MCF 10A (cell line): ENCODE results near the gene TXNDC5. TPM values are rescaled to one million over a fixed set of nuclear protein-coding genes. Genes with fewer than 3 reads are reported as not detected.

Experiments used
- BruUV-seq: library from RNA; stranded (reverse); fragments of 400-500 nt; replicated peaks from 2 replicates; lab custom pipeline; 2021; lab: Mats Ljungman, UMichigan
- CTCF ChIA-PET: fragments of 300-600 bp; sonication (Branson Sonifier 250); formaldehyde crosslinking; extraction: SDS; loops from one replicate; lab custom pipeline; 2021; ENCODE audit warnings: antibody characterized with exemption, inconsistent platforms; lab: Yijun Ruan, JAX
- POLR2A ChIA-PET: fragments of 300-600, 350-650 bp; sonication (Branson Sonifier 250); formaldehyde crosslinking; extraction: SDS; loops from one replicate; lab custom pipeline; 2020; ENCODE audit warnings: antibody characterized with exemption, inconsistent platforms; lab: Yijun Ruan, JAX
- DNase-seq: peaks from one replicate; pipeline ENCODE4 v3.0.0-alpha.2; 2018; ENCODE audit not compliant: unreplicated experiment
- H3K27ac Mint-ChIP-seq: one replicate; pipeline ENCODE4 v1.8.0; 2022; ENCODE audit warnings: mild to moderate bottlenecking, low read depth, mixed read lengths; ENCODE audit not compliant: unreplicated experiment
- H3K27me3 Mint-ChIP-seq: one replicate; pipeline ENCODE4 v1.8.0; 2022; ENCODE audit warnings: mixed read lengths; ENCODE audit not compliant: insufficient read depth, unreplicated experiment
- H3K36me3 Mint-ChIP-seq: one replicate; pipeline ENCODE4 v1.8.0; 2022; ENCODE audit warnings: mild to moderate bottlenecking, moderate library complexity, mixed read lengths; ENCODE audit not compliant: insufficient read depth, unreplicated experiment
- H3K4me1 Mint-ChIP-seq: one replicate; pipeline ENCODE4 v1.8.0; 2022; ENCODE audit warnings: mixed read lengths; ENCODE audit not compliant: insufficient read depth, unreplicated experiment
- H3K4me3 Mint-ChIP-seq: one replicate; pipeline ENCODE4 v1.8.0; 2022; ENCODE audit warnings: mild to moderate bottlenecking, moderate library complexity, mixed read lengths; ENCODE audit not compliant: unreplicated experiment
- H3K9me3 Mint-ChIP-seq: one replicate; pipeline ENCODE4 v1.8.0; 2022; ENCODE audit warnings: mixed read lengths; ENCODE audit not compliant: unreplicated experiment
- intact Hi-C: fragments of 100-400 bp; cut with micrococcal nuclease; formaldehyde crosslinking; loops from 2 replicates; pipeline ENCODE4 v1.14.1; 2022
- total RNA-seq: library from RNA; stranded (reverse); gene quantifications from 2 replicates; pipeline ENCODE4 v1.2.3, GENCODE V29; 2022
- TF ChIP-seq, protein P1 (sequence below): fragments of 200-600 bp; IDR thresholded peaks from one replicate; pipeline ENCODE4 v1.8.0; 2022; ENCODE audit warnings: antibody characterized with exemption, mild to moderate bottlenecking; ENCODE audit not compliant: unreplicated experiment

The TXNDC5 gene
- total RNA-seq, 1 experiment from 2014 or later, result 195 TPM

DNA sequence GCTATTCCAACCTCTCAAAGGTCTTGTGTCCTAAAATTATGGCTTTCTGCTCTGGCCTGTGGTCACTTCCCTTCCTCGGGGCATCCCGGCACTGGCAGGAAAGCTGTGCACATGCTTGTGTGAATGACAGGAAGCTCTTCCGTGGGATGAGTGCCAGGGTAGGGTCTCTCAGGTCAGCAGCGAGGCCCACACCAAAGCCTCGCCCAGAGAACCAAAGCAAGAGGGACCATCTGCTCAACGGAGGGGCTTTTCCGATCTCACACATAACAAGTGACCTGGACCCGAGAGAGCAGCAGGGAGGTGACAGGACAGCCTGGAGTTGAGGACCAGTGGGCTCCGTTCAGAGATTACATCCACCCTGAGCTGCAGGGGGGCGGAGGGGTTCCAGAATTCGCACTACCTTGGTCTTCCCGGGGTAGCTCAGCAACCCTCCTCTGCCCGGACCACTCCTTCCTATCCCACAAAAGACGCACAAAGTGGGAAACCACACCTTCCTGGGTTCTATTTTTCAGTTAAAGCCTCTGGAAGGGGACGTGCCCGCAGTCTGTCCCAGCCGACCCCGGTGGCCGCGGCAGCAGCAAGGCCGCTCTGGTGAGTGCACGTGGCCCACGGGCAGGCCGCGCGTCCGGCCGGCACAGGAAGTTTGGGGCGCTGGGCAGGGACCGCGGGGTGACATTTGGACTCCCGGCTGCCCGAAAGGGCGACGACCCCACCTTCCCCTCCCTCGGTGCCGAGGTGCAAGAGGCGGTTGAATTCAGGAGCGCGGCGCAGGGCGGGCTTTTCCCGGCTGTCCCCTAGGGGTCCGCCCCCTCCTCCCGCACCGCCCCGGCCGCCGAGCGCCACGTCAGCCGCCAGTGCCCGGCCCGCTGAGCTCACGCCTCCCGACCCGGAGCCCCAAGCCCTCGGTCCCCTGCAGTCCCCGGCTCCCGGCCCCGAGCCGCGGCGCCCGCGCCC is 988 bp downstream of the TXNDC5 start:
- H3K4me1 Mint-ChIP-seq, result peaks cover 16% of the 10 kb centered on the region
- peaks cover 17% of the 10 kb centered on the region for H3K36me3 Mint-ChIP-seq
- no peaks in the 10 kb centered on the region for H3K9me3 Mint-ChIP-seq
- intact Hi-C loops, result loop anchor here (1.0 to 5.0 kb wide), 5 partner anchors 66 to 187 kb away; no protein-coding TSS in a partner anchor
- no peak overlapping the region for H3K4me3 Mint-ChIP-seq
- DNase-seq, result peak; percentile 60
- POLR2A ChIA-PET, result interaction anchor here (0.6 to 3.1 kb wide), 13 partner anchors 83 to 320 kb away, joined by 3 to 13 read pairs (median 4); partner anchors contain the start of genes BLOC1S5, BMP6 and SNRNP48
- BruUV-seq, result TSS peak; percentile 26
- H3K27ac Mint-ChIP-seq, result peak overlapping the region; percentile 86
- TF ChIP-seq, protein P1, sequence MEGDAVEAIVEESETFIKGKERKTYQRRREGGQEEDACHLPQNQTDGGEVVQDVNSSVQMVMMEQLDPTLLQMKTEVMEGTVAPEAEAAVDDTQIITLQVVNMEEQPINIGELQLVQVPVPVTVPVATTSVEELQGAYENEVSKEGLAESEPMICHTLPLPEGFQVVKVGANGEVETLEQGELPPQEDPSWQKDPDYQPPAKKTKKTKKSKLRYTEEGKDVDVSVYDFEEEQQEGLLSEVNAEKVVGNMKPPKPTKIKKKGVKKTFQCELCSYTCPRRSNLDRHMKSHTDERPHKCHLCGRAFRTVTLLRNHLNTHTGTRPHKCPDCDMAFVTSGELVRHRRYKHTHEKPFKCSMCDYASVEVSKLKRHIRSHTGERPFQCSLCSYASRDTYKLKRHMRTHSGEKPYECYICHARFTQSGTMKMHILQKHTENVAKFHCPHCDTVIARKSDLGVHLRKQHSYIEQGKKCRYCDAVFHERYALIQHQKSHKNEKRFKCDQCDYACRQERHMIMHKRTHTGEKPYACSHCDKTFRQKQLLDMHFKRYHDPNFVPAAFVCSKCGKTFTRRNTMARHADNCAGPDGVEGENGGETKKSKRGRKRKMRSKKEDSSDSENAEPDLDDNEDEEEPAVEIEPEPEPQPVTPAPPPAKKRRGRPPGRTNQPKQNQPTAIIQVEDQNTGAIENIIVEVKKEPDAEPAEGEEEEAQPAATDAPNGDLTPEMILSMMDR, result no peak
- CTCF ChIA-PET, result interaction anchor here (0.6 to 2.1 kb wide), 7 partner anchors 85 to 235 kb away, joined by 3 to 9 read pairs (median 4); partner anchors contain the start of gene BMP6
- no peaks in the 10 kb centered on the region for H3K27me3 Mint-ChIP-seq

DNA sequence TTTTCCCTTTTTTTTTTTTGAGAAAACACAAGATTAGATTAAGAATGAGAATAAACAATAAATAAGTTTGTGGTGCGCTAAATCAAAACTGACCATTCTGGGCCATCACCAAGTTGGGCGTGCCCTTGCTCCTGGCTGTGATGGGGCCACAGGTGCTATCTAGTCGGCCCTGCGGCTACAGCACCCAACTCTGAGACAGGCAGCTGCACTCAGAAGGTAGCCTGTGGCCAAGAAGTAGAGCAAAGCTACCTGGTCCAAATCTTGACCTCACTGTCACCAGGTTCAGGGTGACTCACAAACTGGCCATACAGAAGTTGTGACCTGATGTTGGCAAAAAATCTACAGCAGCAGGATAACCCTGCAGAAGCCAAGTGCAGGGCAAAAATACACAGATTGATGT is 3.4 kb downstream of the TXNDC5 start:
- TF ChIP-seq, protein P1, result no peak
- Mint-ChIP-seq H3K4me3 (no peak overlapping the region), H3K36me3 (peaks cover 41% of the 10 kb centered on the region), H3K27me3 (no peaks in the 10 kb centered on the region), H3K9me3 (no peaks in the 10 kb centered on the region), H3K4me1 (peaks cover 17% of the 10 kb centered on the region), H3K27ac (peak overlapping the region; percentile 70)
- BruUV-seq, result no TSS peak
- CTCF ChIA-PET, result interaction anchor here (0.6 to 1.2 kb wide), 3 partner anchors 12 to 289 kb away, joined by 3 to 4 read pairs (median 4); no protein-coding TSS in a partner anchor
- POLR2A ChIA-PET, result interaction anchor here (1.1 kb wide), 1 partner anchor 11 kb away, joined by 8 read pairs; no protein-coding TSS in a partner anchor
- DNase-seq, result no peak
- intact Hi-C loops, result no loop called here

DNA sequence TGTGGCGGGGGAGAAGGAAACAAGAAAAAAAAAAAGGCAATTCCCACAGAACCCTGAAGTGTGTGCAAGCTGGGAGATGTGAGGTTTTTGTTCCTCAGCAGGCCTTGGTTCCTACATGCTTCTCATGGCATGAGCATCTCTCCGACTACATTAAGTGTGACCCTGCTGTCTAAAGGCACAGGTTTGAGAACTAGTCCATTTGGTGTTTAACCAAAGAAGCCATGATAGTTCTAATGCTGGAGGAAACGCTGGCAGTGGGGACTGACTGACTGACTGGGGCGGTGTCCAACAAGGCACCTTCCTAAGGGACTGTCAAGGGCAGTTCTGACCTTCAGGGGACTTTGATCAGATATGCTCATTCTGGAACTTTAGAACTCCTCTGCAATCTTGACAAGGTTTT is 3.8 kb downstream of the TXNDC5 start:
- TF ChIP-seq, protein P1, result no peak
- intact Hi-C loops, result no loop called here
- ChIA-PET POLR2A (interaction anchor here (1.1 kb wide), 1 partner anchor 10 kb away, joined by 8 read pairs; no protein-coding TSS in a partner anchor), CTCF (interaction anchor here (0.6 to 0.8 kb wide), 2 partner anchors 11 to 144 kb away, joined by 3 to 4 read pairs; no protein-coding TSS in a partner anchor)
- no peaks in the 10 kb centered on the region for H3K9me3 Mint-ChIP-seq
- peaks cover 45% of the 10 kb centered on the region for H3K36me3 Mint-ChIP-seq
- H3K27ac Mint-ChIP-seq, result no peak overlapping the region
- H3K27me3 Mint-ChIP-seq, result no peaks in the 10 kb centered on the region
- H3K4me1 Mint-ChIP-seq, result peaks cover 17% of the 10 kb centered on the region
- BruUV-seq, result no TSS peak
- H3K4me3 Mint-ChIP-seq, result no peak overlapping the region
- DNase-seq, result no peak

DNA sequence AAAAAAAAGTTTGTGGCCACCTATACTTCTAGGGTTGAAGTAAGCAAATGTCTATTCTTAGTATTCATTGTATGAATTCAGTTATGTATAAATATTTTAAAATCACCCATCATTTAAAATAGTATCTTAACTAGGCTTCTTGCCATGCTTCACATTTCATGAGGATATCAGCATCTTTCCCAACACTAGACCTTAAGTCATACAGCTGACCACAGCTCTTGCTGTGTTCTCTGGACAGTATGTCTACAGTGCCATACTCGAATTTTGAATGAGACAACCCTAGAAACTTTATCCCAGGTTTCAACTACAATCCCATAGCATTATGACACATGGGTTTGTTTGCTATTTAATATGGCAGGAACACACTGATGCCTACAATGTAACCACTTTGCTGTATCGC is 5.2 kb downstream of the TXNDC5 start:
- H3K36me3 Mint-ChIP-seq, result peaks cover 59% of the 10 kb centered on the region
- H3K4me3 Mint-ChIP-seq, result no peak overlapping the region
- ChIA-PET POLR2A (interaction anchor here (0.7 kb wide), 1 partner anchor 261 kb away, joined by 3 read pairs; no protein-coding TSS in a partner anchor), CTCF (interaction anchor here (0.5 kb wide), 1 partner anchor 159 kb away, joined by 4 read pairs; the partner anchor contains the start of gene BLOC1S5)
- TF ChIP-seq, protein P1, result no peak
- no peak for DNase-seq
- no TSS peak for BruUV-seq
- no peaks in the 10 kb centered on the region for H3K27me3 Mint-ChIP-seq
- no peaks in the 10 kb centered on the region for H3K9me3 Mint-ChIP-seq
- peak overlapping the region; percentile 77 for H3K27ac Mint-ChIP-seq
- intact Hi-C loops, result no loop called here
- peaks cover 12% of the 10 kb centered on the region for H3K4me1 Mint-ChIP-seq
